Neutrophil (primary cell): ENCODE results near the gene LLPH.
"Not testable (repeated sequence)": the region's sequence is repeated elsewhere in the genome, so short reads cannot be mapped to it uniquely, and the experiment has no call there.

ENCODE experiments used
- H3K27ac ChIP-seq: fragments of 200-600 bp; sonication (generic); 2 replicates; pipeline ENCODE4 v1.5.1; 2016; ENCODE audit warnings: mild to moderate bottlenecking, moderate library complexity
- H3K27me3 ChIP-seq: fragments of 200-600 bp; sonication (generic); 2 replicates; pipeline ENCODE4 v1.6.0; 2016; ENCODE audit warnings: mild to moderate bottlenecking
- H3K36me3 ChIP-seq: fragments of 200-600 bp; sonication (generic); 2 replicates; pipeline ENCODE4 v1.5.1; 2017
- H3K4me1 ChIP-seq, 2 experiments: fragments of 200-600 bp in 1 of 2; sonication (generic) in 1 of 2; 1 replicate in 1 of 2; 2 replicates in 1 of 2; pipeline versions ENCODE4 v1.5.1 to v1.6.1; 2013 to 2016; ENCODE audit warnings: low read depth in 1 of 2, low read length in 1 of 2, mild to moderate bottlenecking in 1 of 2, moderate library complexity in 1 of 2; ENCODE audit not compliant: control insufficient read depth in 1 of 2, insufficient read depth in 1 of 2
- H3K4me3 ChIP-seq, 2 experiments: fragments of 200-600 bp in 1 of 2; sonication (generic) in 1 of 2; 1 replicate in 1 of 2; 2 replicates in 1 of 2; pipeline ENCODE4 v1.5.1; 2013 to 2016; ENCODE audit warnings: low read depth in 1 of 2, low read length in 1 of 2, mild to moderate bottlenecking in 1 of 2, moderate library complexity in 1 of 2
- H3K9me3 ChIP-seq: fragments of 200-600 bp; sonication (generic); 2 replicates; pipeline ENCODE4 v1.5.1; 2016
- CTCF ChIP-seq: fragments of 200-600 bp; sonication (generic); IDR thresholded peaks from 2 replicates; pipeline ENCODE4 v1.5.1; 2016; ENCODE audit warnings: antibody characterized with exemption

Gene LLPH

GRCh38 chr12:66130267-66131066, at the start of gene LLPH:
LLPH (minus strand) TSS chr12:66130750; CDS start chr12:66129106, 1,644 bp downstream.
- peak within 1 kb of the TSS; percentile 72 to 95 for H3K4me3 ChIP-seq
- TF ChIP-seq CTCF, result no peak

GRCh38 chr12:66176105-66176900, 45.8 kb upstream of the LLPH start:
- H3K36me3 ChIP-seq, result no peaks in the 10 kb centered on the region
- H3K9me3 ChIP-seq, result no peaks in the 10 kb centered on the region
- TF ChIP-seq CTCF, result no peak
- peaks cover 30 to 36% of the 10 kb centered on the region in 2 experiments for H3K4me1 ChIP-seq
- H3K27ac ChIP-seq, result no peak overlapping the region
- H3K4me3 ChIP-seq, result no peak overlapping the region
- no peaks in the 10 kb centered on the region for H3K27me3 ChIP-seq

More at GRCh38 chr12:66130267-66131066, at the start of gene LLPH:
- Histone ChIP-seq H3K4me1 (peaks cover 23 to 33% of the 10 kb centered on the region in 2 experiments), H3K9me3 (no peaks in the 10 kb centered on the region), H3K36me3 (peaks cover 27% of the 10 kb centered on the region), H3K27ac (peak within 1 kb of the TSS; percentile 89), H3K27me3 (no peaks in the 10 kb centered on the region)

- not testable (repeated sequence) for H3K9me3 ChIP-seq, H3K27me3 ChIP-seq, H3K36me3 ChIP-seq, H3K4me3 ChIP-seq
- H3K27ac ChIP-seq, result peak overlapping the region; percentile 66
- peaks cover 41 to 48% of the 10 kb centered on the region in 2 experiments for H3K4me1 ChIP-seq
Observed at GRCh38 chr12:66174391-66175325, 44.1 kb upstream of the LLPH start.

- no peaks in the 10 kb centered on the region for H3K27me3 ChIP-seq
- no peaks in the 10 kb centered on the region for H3K36me3 ChIP-seq
- H3K9me3 ChIP-seq, result no peaks in the 10 kb centered on the region
- H3K4me1 ChIP-seq, result peaks cover 67 to 79% of the 10 kb centered on the region in 2 experiments
- no peak for TF ChIP-seq CTCF
- H3K4me3 ChIP-seq, result peak overlapping the region; percentile 78 to 91
- peak overlapping the region; percentile 98 for H3K27ac ChIP-seq
Observed at GRCh38 chr12:66170606-66171005, 40.1 kb upstream of the LLPH start.

- no peaks in the 10 kb centered on the region for H3K9me3 ChIP-seq
- H3K36me3 ChIP-seq, result no peaks in the 10 kb centered on the region
- H3K4me3 ChIP-seq, result peak within 1 kb of the TSS; percentile 78 to 91
- H3K4me1 ChIP-seq, result peaks cover 67 to 79% of the 10 kb centered on the region in 2 experiments
- TF ChIP-seq CTCF, result peak; percentile 69
- H3K27me3 ChIP-seq, result no peaks in the 10 kb centered on the region
- peak within 1 kb of the TSS; percentile 98 for H3K27ac ChIP-seq
Observed at GRCh38 chr12:66169221-66170170, 38.9 kb upstream of the LLPH start, which contains the start of gene TMBIM4. TMBIM4 (minus strand) TSS chr12:66169996; CDS start chr12:66169951, 45 bp downstream.
